Inflammatory macrophage treated with lipopolysaccharide for 1 hour (primary cell): ENCODE results near the gene PIP4K2C.

Experiments used
- DNase-seq, 2 donors: peaks; one replicate each; pipeline ENCODE4 v3.0.0-alpha.2; 2020 to 2022

Gene PIP4K2C

DNA sequence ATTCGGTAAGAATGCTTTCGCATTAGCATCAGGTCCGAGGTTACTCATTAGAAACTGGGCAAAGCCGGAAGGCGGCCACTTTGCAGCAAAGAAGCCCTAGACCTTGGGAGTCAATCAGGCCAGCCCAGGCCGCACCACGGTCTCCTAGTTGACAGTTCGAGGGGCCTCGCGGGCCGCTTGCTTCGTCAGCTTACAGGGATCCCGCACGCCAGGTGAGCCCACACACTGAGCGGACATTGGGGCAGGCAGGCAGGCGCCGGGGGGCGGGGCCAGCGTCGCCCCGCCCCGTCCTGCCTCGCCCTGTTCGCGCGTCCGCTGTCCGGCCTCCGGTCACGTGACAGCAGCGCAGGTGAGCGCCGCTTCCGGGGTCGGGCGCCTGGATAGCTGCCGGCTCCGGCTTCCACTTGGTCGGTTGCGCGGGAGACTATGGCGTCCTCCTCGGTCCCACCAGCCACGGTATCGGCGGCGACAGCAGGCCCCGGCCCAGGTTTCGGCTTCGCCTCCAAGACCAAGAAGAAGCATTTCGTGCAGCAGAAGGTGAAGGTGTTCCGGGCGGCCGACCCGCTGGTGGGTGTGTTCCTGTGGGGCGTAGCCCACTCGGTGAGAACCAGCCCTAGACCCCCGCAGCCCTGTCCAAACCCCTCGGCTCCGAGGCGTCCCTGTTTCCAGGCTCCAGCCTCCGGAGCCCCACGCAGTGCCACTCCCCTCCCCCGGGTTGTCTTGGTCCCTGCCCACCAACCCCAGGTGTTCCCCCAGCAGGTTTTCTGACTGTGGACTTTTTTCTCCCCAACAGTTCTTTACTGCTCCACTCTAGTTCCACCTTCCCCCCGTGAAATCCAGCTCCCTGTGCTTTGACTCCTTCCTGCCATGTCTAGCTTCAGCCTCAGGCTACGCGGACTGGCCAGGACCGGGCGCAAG is at the start of gene PIP4K2C:
Gene PIP4K2C, plus strand, starts transcription at position 329 of the 918 bp plus-strand sequence. Its CDS starts 98 bp downstream, at position 427.
- DNase-seq, result peak; percentile 59 to 60

DNA sequence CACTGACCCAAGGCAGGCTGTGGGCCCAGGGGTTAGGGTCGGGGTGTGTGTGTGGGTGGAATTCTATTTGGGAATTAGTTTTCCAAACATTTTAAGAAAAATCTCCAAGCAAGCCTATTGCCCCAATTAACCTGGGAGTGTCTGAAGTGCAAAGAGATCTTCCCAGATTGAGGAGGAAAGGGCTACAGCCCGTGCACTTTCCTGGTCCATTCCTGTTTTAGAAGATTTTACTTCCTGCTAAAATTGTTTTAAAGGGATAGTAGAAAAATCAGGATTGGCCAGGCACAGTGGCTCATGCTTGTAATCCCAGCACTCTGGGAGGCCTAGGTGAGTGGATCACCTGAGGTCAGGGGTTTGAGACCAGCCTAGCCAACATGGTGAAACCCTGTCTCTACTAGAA is 49.3 kb upstream of the PIP4K2C start:
- DNase-seq, result no peak

DNA sequence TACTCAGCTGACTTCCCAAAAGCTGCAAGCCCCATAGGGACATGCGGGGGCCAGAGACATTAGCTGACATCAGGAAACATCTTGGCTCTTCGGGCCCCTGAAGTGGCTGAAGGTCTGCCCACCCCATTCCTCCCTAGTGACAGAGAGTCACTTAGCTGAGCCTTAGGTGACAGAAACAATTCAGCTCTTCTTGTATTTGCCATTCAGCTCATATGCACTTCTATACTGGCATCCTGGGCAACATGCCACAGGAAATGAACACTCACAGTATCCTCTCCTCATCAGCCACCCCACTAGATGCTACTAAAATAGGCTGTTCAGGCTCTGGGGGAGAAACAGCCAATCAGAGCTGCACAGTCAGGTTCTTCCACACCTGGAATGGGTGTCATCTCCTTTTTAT is 47.4 kb upstream of the PIP4K2C start:
- no peak for DNase-seq

DNA sequence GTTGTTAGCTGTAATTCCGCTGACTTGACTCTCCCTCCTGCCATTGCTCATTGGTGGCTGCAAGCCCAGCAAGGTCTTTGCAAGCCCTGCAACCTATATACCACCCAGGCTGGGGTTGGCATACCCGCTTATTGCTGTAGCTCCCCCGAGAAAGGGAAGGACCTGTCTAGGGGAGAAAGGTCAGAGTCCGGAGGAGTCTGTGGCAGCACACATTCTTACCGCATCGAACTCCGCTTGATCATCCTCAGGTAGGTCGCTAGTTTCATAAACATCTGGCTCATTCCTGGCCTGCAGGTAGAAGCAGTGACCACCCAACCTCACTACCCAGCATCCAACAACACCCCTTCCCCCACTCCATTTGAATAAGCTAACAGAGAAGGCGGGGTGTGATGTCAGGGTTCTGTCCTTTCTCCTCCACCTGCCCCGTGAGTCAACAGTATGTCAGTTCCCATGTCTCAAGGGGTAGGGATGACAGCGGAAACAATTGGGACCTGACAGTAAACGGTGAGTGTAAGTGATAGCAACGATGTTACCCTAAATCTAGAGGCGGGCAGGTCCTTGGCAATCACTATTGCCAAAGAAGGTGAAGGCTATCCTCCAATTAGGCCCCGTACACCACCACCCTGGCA is 45.1 kb upstream of the PIP4K2C start:
- no peak for DNase-seq

DNA sequence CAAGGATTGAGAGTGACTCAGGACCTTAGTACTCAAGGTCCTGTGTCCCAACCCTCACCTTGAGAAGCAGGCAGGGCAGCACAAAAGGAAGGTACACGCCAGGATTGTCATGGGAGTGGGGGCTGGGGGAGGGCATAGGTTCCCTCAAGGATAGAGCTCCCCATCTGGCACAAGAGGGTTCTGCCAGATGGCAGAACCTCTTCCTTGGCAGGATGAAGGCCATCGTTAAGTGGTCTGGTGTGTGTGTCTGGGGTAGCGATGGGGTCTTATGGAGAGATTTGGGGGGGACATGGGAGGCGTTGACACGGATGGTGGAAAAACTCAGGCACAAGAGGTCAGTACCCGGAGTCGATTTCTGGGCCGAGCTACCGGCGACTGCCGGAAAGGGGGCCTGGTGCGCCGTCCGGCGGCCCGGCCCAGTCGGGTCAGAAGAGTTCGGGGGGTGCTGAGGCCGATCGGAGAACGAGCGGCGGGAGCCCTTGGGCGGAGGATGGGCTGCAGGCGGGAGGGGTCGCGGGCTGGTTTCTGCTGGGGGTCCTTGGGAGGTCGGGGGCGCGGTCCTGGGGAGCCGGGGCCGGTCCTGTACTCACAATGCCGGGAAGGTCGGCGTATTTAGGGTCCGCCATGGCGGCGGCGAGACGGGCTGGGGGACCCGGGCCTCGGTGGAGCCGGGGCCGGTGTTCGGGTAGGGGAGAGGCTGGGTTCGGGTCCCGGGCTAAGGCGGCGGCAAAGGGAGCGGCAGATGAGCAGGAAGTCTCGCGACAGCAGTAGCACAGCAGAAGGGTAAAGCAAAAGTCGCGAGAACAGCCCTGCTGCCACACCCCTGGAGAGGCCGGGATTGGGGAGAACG is 44.3 kb upstream of the PIP4K2C start, which contains the start of gene DCTN2:
Gene DCTN2, minus strand, starts transcription at position 755 of the 850 bp plus-strand sequence. Its CDS starts 129 bp downstream, at position 626.
- DNase-seq, result peak; percentile 98 to 99

DNA sequence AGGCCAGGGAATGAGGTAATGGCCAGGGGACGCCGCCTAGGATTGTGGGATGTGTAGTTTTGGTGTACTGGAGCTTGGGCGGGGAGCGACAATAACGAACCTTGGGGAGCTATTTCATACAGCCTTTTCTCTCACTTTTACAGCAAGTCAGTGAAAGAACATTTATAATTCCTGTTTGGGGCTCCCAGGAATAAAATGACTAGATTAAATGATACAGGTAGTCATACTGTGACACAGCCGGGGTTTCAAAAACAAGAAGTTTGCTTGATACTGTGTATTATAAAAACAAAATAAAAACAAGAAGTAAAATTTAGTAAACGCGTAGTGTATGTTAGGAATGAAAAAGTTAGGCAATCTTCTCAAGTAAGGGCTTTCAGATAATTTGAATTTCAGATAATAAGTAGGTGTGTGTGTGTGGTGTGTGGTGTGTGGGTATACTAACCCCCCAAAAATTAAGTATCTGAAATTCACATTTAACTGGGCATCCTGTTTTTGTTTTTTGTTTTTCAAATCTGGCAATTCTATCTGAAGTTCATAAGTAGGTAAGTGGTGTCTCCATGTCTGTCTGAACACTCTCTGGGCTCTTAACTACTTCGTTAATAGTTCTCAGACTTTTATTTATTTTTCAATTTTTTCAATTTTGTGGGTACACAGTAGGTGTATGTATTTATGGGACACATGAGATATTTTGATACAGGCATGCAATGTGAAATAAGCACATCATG is 43.5 kb upstream of the PIP4K2C start:
- DNase-seq, result no peak

DNA sequence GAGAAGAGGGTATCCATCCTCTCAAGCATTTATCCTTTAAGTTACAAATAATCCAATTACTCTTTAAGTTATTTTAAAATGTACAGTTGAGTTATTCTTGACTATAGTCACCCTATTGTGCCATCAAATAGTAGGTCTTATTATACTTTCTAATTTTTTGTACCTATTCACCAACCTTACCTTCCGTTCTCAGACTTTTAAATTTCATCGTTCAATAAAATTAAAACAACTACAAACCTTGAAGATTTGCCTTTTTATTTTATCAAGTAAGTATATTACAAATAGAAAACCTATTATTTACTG is 43.0 kb upstream of the PIP4K2C start:
- no peak for DNase-seq

DNA sequence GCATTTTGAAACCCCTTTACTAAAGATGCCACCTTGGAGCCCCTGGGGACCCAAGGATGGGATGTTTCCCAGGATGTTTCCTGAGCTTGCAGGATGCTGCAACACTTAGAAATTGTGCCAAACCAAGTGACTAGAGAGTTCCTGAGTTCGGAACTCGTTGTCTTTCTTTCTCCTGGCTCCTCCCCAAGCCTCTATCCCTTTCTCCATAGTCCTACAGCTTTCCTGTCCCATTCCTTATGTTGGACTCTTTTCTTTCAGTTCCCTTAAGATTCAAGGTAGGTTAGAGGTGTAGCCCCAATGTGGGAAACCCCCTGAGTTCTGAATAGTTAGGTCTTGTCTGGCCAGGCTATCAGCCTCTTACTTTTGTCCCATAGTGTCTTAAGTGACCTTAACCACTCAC is 42.5 kb upstream of the PIP4K2C start:
- no peak for DNase-seq

DNA sequence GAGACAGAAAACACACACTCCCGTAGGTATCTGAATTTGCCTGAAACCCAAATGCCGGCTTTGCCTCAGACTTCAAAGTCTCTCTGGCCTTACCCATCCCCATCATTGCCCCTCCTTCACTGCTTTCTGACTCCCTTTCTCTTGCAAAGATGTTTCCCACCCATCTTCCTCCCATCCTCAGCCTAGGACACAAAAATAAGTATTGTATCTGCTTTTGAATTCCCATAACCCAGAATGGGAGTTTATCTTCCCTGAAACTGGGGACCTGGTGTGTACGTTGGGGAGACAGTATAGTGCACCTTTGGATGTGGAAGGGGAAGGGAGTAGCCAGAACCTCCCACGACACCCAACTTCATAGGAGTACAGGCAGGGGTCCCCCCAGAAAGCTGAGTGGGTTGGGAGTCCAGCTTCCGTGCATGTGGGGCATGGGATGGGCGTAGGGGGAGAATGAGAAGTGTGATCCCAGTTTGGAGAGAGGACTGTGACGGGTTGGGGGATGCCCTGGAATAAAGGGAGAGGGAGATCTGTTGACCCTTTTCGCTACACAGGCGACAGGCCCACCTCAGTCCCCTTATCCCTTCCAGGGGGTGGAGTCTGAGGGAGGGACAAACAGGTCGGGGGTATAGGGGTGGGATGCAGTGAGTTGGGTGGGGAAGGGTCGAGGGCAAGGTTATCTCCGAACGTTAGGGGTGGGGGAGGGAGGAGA is 41.6 kb upstream of the PIP4K2C start:
- DNase-seq, result no peak

DNA sequence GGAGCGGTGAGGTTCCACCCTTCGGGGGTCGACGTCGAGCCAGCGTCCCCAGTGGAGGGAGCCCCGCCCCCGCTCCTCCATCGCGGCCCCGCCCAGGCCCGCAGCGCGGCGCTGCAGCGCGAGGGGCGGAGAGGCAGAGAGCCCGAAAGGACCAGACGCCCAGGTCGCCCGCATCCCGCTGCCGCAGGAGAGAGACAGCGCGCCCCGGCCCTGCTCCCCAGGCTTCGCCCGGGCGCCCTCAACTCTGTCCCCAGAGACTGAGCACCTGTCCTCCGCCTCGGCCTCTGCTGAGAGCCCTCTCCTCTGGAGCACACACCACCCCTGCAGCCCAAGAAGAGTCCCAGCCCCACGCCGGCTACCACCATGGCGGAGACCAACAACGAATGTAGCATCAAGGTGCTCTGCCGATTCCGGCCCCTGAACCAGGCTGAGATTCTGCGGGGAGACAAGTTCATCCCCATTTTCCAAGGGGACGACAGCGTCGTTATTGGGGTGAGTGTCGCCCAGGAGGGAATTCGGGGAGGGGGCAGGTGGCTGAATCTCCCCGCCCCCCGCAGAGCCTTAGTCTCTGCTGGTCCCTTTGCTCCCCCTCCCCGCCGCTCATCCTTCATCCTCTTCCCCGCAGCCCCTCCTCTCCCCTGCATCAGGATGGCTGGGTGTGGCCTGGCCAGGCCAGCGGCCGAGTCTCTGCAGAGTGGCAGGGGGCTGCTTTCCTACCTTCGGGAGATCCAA is 40.9 kb upstream of the PIP4K2C start, which contains the start of gene KIF5A:
Gene KIF5A, plus strand, starts transcription at position 136 of the 732 bp plus-strand sequence. Its CDS starts 228 bp downstream, at position 364.
- DNase-seq, result no peak

DNA sequence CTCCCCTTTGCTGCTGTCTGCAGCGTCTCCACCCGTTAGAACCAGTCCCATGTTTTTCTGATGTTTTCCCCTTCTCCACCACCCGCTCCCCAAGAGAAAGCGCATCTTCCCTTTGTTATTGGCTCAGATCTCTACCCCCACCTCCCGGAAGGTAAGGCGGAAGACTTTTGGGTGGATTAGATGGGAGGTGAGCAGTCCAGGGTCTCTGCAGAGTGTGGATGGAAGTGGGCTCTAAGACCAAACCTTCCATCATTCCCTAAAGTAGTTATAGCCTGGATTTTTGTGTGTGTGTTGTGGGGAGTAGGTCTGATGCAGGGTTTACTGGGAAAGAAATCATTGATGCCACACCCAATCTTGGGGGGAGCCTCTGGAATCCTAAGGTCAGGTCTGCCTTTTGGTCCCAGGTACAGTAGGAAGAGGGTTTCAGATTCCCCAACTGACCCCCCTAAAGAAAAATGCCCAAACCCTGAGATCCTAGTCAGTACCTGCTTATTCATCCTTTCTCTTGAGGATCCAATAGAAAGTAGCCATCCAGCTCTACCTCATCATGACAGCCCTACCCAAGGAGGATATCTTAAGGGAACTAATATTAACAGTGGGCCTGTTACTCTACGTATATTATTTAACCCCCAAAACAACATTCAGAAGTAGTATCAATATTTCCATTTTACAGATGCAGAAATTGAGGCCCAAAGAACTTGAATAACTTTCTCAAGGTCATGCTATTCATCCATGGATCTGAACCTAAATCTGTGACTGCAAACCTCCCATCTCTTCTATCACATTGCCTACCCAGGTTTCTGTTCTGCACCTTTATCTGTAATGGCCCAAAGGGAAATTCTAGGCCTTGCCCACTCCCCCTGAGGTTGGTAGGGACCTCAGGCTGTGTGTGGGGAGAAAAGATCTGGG is 40.1 kb upstream of the PIP4K2C start:
- DNase-seq, result no peak

DNA sequence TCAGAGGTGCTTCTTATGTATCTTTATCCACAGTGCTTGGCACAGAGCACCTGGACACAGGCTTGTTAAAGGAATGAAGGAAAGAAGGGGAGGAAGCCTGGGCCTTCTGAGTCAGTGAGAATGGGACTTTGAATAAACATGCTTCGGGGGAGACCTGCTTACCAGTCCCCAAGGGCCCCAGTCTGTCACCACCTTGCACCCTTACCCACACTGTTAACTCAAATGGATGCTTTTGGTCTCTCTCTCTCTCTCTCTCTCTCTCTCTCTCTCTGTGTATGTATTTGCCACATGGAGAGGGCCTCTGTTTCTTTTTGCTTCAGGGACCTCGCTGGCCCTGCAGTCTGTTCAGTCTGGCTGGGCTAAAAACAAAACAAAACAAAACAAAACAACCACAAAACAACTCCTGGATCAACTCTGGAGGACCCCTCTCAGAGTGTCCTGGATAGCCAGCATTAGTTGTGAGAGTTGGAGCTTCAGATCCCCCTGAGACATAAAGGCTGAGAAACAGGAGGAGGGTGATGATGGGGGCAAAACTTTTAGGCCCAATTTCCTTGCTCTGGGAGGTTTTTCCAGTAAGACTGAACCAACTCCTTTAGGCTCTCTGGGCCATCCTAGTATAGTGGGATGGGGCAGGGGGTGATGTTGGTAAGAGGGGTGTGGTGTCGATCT is 39.2 kb upstream of the PIP4K2C start:
- no peak for DNase-seq

DNA sequence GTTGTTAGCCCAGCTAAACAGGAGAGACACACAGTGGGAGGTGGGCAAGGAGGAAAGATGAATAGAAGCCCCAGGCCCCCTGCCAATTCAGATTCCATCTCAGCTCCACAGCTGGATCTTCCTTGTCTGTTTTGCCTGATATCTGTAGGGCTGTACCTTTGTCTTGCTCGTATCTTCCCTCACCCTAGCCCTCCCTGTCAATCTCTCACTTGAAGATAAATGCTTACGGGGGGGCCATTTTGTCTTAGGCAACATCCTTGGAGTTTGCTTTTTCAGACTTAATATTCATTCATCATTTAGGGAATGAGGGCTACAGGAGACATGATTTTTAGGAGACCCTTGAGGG is 38.7 kb upstream of the PIP4K2C start:
- no peak for DNase-seq

DNA sequence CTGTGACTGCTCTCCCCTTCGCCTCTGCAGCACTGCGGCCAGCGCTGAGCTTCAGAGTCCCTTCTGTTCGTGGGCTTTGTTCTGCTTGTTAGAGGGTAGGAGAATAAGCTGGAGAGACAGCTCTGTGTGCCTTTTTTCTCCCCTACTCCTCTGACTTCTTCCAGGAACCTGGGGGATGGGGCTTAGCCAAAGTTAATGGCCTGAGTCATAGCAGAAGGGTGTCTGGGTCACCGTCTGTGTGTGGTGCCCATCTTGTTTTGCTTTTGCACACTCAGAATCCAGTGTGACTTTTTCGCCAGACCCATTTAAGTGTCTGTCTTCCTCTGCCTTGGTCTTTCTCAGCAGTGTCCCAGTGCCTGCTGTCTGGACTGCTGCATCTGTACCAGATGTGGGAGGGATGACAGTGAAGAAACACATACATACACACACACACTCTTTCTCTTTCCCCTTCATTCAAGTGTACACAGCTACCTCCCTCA is 38.1 kb upstream of the PIP4K2C start:
- DNase-seq, result no peak

DNA sequence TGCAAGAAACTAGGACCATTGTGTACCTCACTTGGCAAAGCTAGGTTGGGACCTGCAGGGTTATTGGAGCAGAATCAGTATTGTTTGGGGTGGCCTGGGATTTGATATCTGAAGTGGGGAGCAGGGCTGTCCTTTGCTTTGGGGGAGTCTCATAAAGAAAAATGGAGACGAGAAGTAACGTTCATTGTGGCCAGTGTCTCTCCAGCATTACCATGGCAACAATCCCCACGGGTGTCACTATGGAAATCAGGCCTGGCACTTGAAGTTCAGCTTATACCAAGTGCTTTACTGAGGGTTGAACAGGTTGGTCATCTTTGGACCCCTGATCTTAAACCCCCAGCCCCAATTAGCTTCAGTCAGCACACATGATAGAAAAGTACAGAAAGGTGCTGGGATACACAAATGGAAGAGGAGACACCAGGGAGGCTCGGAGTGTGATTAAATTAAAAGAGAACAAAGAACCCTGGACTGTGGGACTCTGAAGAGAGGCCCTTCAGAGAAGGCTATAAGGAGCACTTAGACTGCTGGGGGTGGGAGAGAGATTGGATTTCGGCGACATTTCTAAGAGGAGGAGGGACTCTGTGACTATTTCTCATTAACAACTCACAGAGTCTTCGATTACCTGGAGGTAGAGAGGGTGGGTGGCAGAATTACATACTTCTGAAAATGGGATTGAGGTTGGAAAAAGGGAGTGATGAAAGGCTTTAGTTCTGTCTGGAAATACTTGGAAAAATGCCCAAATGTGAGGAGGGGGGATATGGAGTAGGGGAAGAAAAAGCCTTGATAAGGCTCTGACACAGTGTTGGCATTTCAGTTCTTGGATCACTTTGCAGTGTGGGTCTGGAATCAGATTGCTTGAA is 37.4 kb upstream of the PIP4K2C start:
- DNase-seq, result no peak

DNA sequence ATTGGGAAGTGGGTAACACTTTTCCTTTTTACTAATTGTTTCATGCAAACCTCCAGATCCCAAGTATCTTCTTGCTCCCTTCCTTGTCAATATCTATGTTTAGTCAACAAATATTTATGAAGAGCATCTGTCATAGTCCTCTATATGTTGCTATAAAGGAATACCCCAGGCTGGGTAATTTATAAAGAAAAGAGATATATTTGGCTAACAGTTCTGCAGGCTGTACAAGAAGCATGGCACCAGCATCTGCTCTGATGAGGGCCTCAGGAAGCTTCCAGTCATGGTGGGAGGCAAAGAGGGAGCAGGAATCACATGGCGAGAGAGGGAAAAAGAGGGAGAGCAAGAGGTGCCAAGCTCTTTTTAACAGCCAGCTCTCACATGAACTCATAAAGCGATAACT is 36.5 kb upstream of the PIP4K2C start:
- no peak for DNase-seq

DNA sequence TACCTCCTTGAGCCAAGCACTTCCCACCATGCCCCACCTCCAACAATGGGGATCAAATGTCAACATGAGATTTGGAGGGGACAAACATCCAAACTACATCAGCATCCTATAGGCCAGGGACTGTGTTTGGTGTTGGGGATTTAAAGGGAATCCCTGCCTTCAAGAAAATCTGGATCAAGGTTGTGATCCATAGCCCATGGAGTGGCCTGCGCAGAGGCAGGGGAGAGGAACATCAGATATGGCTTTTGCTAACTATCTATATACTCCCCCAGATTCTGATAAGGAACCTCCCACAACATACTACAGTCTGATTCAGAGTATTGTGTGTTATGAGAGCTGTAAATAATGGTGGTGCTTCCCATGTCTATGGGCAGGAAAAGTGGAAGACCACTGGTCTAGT is 36.1 kb upstream of the PIP4K2C start:
- DNase-seq, result no peak

DNA sequence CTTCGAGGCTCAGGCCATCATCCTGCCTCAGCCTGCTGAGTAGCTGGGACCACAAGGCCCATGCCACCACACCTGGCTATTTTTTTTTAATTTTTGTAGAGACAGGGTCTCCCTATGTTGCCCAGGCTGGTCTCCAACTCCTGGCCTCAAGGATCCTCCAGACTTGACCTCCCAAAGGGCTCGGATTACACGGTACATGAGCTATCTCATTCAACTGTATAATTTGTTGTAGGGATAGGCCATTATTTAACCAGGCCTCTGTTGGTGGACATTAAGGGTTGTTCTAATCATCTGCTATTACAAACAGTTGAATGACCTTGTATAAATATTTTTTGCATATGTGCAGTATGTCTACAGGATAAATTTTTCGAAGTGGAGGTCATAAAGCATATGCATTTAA is 32.1 kb upstream of the PIP4K2C start:
- no peak for DNase-seq
